ENCODE data around the gene NGLY1.

The NGLY1 gene

GRCh38 chr3:25817638-25818037 is 34.4 kb upstream of the NGLY1 start:
- H3K9me3 ChIP-seq (ENCODE audit: control insufficient read depth in 2 of 2, low read length in 2 of 2): no peaks in the 10 kb centered on the region
- no peaks in the 10 kb centered on the region for H3K27me3 ChIP-seq (ENCODE audit: control insufficient read depth in 1 of 2, insufficient read depth in 2 of 2, low read length in 2 of 2)
- no peak overlapping the region for H3K4me3 ChIP-seq (ENCODE audit: low read length in 2 of 2)
- H3K36me3 ChIP-seq (ENCODE audit: control insufficient read depth in 2 of 2, insufficient read depth in 2 of 2, low read length in 2 of 2): no peaks in the 10 kb centered on the region
- H3K9ac ChIP-seq (ENCODE audit: low read length in 2 of 2): no peak overlapping the region
- H3K4me1 ChIP-seq (ENCODE audit: control insufficient read depth, insufficient read depth, low read length): no peaks in the 10 kb centered on the region
- H3K27ac ChIP-seq (ENCODE audit: low read length): no peak overlapping the region

- Histone ChIP-seq H3K36me3 (ENCODE audit: control insufficient read depth in 2 of 2, insufficient read depth in 2 of 2, low read length in 2 of 2) (no peaks in the 10 kb centered on the region), H3K27ac (ENCODE audit: low read length) (no peak overlapping the region), H3K27me3 (ENCODE audit: control insufficient read depth in 1 of 2, insufficient read depth in 2 of 2, low read length in 2 of 2) (no peaks in the 10 kb centered on the region), H3K9ac (ENCODE audit: low read length in 2 of 2) (no peak overlapping the region), H3K4me1 (ENCODE audit: control insufficient read depth, insufficient read depth, low read length) (no peaks in the 10 kb centered on the region), H3K9me3 (ENCODE audit: control insufficient read depth in 2 of 2, low read length in 2 of 2) (no peaks in the 10 kb centered on the region), H3K4me3 (ENCODE audit: low read length in 2 of 2) (no peak overlapping the region)
Measured at GRCh38 chr3:25817107-25817506, 33.9 kb upstream of the NGLY1 start.

GRCh38 chr3:25812644-25813043 is 29.4 kb upstream of the NGLY1 start:
- Histone ChIP-seq H3K27me3 (ENCODE audit: control insufficient read depth in 1 of 2, insufficient read depth in 2 of 2, low read length in 2 of 2) (no peaks in the 10 kb centered on the region), H3K4me1 (ENCODE audit: control insufficient read depth, insufficient read depth, low read length) (no peaks in the 10 kb centered on the region), H3K27ac (ENCODE audit: low read length) (no peak overlapping the region), H3K4me3 (ENCODE audit: low read length in 2 of 2) (no peak overlapping the region), H3K36me3 (ENCODE audit: control insufficient read depth in 2 of 2, insufficient read depth in 2 of 2, low read length in 2 of 2) (no peaks in the 10 kb centered on the region), H3K9ac (ENCODE audit: low read length in 2 of 2) (no peak overlapping the region), H3K9me3 (ENCODE audit: control insufficient read depth in 2 of 2, low read length in 2 of 2) (no peaks in the 10 kb centered on the region)

- H3K9ac ChIP-seq (ENCODE audit: low read length in 2 of 2): no peak overlapping the region
- no peak overlapping the region for H3K4me3 ChIP-seq (ENCODE audit: low read length in 2 of 2)
- H3K36me3 ChIP-seq (ENCODE audit: control insufficient read depth in 2 of 2, insufficient read depth in 2 of 2, low read length in 2 of 2): no peaks in the 10 kb centered on the region
- H3K27me3 ChIP-seq (ENCODE audit: control insufficient read depth in 1 of 2, insufficient read depth in 2 of 2, low read length in 2 of 2): no peaks in the 10 kb centered on the region
- H3K4me1 ChIP-seq (ENCODE audit: control insufficient read depth, insufficient read depth, low read length): no peaks in the 10 kb centered on the region
- H3K27ac ChIP-seq (ENCODE audit: low read length): no peak overlapping the region
- H3K9me3 ChIP-seq (ENCODE audit: control insufficient read depth in 2 of 2, low read length in 2 of 2): no peaks in the 10 kb centered on the region
Measured at GRCh38 chr3:25804676-25805075, 21.4 kb upstream of the NGLY1 start.

GRCh38 chr3:25803833-25804232 is 20.6 kb upstream of the NGLY1 start:
- Histone ChIP-seq H3K9me3 (ENCODE audit: control insufficient read depth in 2 of 2, low read length in 2 of 2) (no peaks in the 10 kb centered on the region), H3K27ac (ENCODE audit: low read length) (no peak overlapping the region), H3K9ac (ENCODE audit: low read length in 2 of 2) (no peak overlapping the region), H3K4me3 (ENCODE audit: low read length in 2 of 2) (no peak overlapping the region), H3K27me3 (ENCODE audit: control insufficient read depth in 1 of 2, insufficient read depth in 2 of 2, low read length in 2 of 2) (no peaks in the 10 kb centered on the region), H3K4me1 (ENCODE audit: control insufficient read depth, insufficient read depth, low read length) (no peaks in the 10 kb centered on the region), H3K36me3 (ENCODE audit: control insufficient read depth in 2 of 2, insufficient read depth in 2 of 2, low read length in 2 of 2) (no peaks in the 10 kb centered on the region)

GRCh38 chr3:25801786-25802185 is 18.5 kb upstream of the NGLY1 start:
- Histone ChIP-seq H3K9ac (ENCODE audit: low read length in 2 of 2) (no peak overlapping the region), H3K4me1 (ENCODE audit: control insufficient read depth, insufficient read depth, low read length) (no peaks in the 10 kb centered on the region), H3K4me3 (ENCODE audit: low read length in 2 of 2) (no peak overlapping the region), H3K9me3 (ENCODE audit: control insufficient read depth in 2 of 2, low read length in 2 of 2) (no peaks in the 10 kb centered on the region), H3K27ac (ENCODE audit: low read length) (no peak overlapping the region), H3K27me3 (ENCODE audit: control insufficient read depth in 1 of 2, insufficient read depth in 2 of 2, low read length in 2 of 2) (no peaks in the 10 kb centered on the region), H3K36me3 (ENCODE audit: control insufficient read depth in 2 of 2, insufficient read depth in 2 of 2, low read length in 2 of 2) (no peaks in the 10 kb centered on the region)

- peak within 1 kb of the TSS; percentile 75 for H3K27ac ChIP-seq (ENCODE audit: low read length)
- no peaks in the 10 kb centered on the region for H3K9me3 ChIP-seq (ENCODE audit: control insufficient read depth in 2 of 2, low read length in 2 of 2)
Measured at GRCh38 chr3:25789596-25790556, 6.6 kb upstream of the NGLY1 start, which contains the start of gene OXSM. Gene OXSM, plus strand, starts transcription at chr3:25790090. Its CDS starts 931 bp downstream, at chr3:25791021.

GRCh38 chr3:25789209-25789595 is 6.0 kb upstream of the NGLY1 start:
- Histone ChIP-seq H3K4me1 (ENCODE audit: control insufficient read depth, insufficient read depth, low read length) (peaks cover 9% of the 10 kb centered on the region), H3K27ac (ENCODE audit: low read length) (peak overlapping the region; percentile 75), H3K4me3 (ENCODE audit: low read length in 2 of 2) (peak overlapping the region; percentile 88 to 93), H3K27me3 (ENCODE audit: control insufficient read depth in 1 of 2, insufficient read depth in 2 of 2, low read length in 2 of 2) (no peaks in the 10 kb centered on the region), H3K9me3 (ENCODE audit: control insufficient read depth in 2 of 2, low read length in 2 of 2) (no peaks in the 10 kb centered on the region), H3K9ac (ENCODE audit: low read length in 2 of 2) (peak overlapping the region; percentile 83 to 92), H3K36me3 (ENCODE audit: control insufficient read depth in 2 of 2, insufficient read depth in 2 of 2, low read length in 2 of 2) (peaks cover 0 to 2% of the 10 kb centered on the region in 2 donors)

More at GRCh38 chr3:25789596-25790556, 6.6 kb upstream of the NGLY1 start, which contains the start of gene OXSM:
- Histone ChIP-seq H3K27me3 (ENCODE audit: control insufficient read depth in 1 of 2, insufficient read depth in 2 of 2, low read length in 2 of 2) (no peaks in the 10 kb centered on the region), H3K4me3 (ENCODE audit: low read length in 2 of 2) (peak within 1 kb of the TSS; percentile 88 to 93), H3K9ac (ENCODE audit: low read length in 2 of 2) (peak within 1 kb of the TSS; percentile 83 to 92), H3K4me1 (ENCODE audit: control insufficient read depth, insufficient read depth, low read length) (peaks cover 9% of the 10 kb centered on the region), H3K36me3 (ENCODE audit: control insufficient read depth in 2 of 2, insufficient read depth in 2 of 2, low read length in 2 of 2) (peaks cover 0 to 5% of the 10 kb centered on the region in 2 donors)

DNA sequence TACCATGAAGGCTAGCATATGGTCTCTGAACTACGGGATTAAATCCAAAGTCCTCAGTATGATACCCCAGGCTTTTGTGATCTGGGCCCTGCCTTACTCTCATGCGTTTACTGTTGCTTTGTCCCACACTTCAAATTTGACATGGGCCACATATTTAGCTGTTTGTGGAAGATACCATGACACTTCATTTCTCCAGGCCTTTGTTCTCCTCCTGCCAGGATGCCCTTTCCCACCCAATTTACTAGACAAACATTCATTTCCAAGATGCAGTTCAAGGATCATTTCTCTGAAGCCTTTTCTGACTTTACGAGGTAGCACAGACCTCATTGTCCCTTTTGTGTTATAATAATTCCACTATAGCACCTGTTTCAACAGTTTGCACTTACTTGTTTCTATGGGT is 4.4 kb upstream of the NGLY1 start:
- Histone ChIP-seq H3K4me1 (ENCODE audit: control insufficient read depth, insufficient read depth, low read length) (peaks cover 14% of the 10 kb centered on the region), H3K27ac (ENCODE audit: low read length) (no peak overlapping the region), H3K9ac (ENCODE audit: low read length in 2 of 2) (no peak overlapping the region), H3K27me3 (ENCODE audit: control insufficient read depth in 1 of 2, insufficient read depth in 2 of 2, low read length in 2 of 2) (no peaks in the 10 kb centered on the region), H3K36me3 (ENCODE audit: control insufficient read depth in 2 of 2, insufficient read depth in 2 of 2, low read length in 2 of 2) (no peaks in the 10 kb centered on the region), H3K9me3 (ENCODE audit: control insufficient read depth in 2 of 2, low read length in 2 of 2) (no peaks in the 10 kb centered on the region), H3K4me3 (ENCODE audit: low read length in 2 of 2) (no peak overlapping the region)

- no peak overlapping the region for H3K4me3 ChIP-seq (ENCODE audit: low read length in 2 of 2)
- H3K27ac ChIP-seq (ENCODE audit: low read length): no peak overlapping the region
- no peak overlapping the region for H3K9ac ChIP-seq (ENCODE audit: low read length in 2 of 2)
- no peaks in the 10 kb centered on the region for H3K36me3 ChIP-seq (ENCODE audit: control insufficient read depth in 2 of 2, insufficient read depth in 2 of 2, low read length in 2 of 2)
- peaks cover 16% of the 10 kb centered on the region for H3K4me1 ChIP-seq (ENCODE audit: control insufficient read depth, insufficient read depth, low read length)
- H3K27me3 ChIP-seq (ENCODE audit: control insufficient read depth in 1 of 2, insufficient read depth in 2 of 2, low read length in 2 of 2): no peaks in the 10 kb centered on the region
- no peaks in the 10 kb centered on the region for H3K9me3 ChIP-seq (ENCODE audit: control insufficient read depth in 2 of 2, low read length in 2 of 2)
Measured at GRCh38 chr3:25785826-25786225, 2.6 kb upstream of the NGLY1 start.

DNA sequence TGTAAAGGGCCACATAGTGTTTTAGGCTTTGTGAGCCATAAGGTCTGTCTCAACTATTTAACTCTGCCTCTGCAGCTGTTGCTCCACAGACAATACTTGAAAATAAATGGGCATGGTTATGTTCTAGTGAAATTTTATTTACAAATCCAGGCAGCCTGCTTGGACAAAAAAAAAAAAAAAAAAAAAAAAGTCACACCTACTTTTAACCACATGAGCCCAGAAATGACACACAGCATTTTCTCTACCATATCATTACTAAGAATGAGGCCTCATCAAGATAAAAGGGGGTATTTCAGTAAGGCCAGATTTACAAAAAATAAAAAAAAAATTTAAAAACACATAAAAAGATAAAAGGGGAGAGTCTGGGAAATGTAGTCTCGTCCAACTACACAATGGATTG is 1.7 kb upstream of the NGLY1 start:
- Histone ChIP-seq H3K36me3 (ENCODE audit: control insufficient read depth in 2 of 2, insufficient read depth in 2 of 2, low read length in 2 of 2) (no peaks in the 10 kb centered on the region), H3K27ac (ENCODE audit: low read length) (no peak overlapping the region), H3K4me3 (ENCODE audit: low read length in 2 of 2) (no peak overlapping the region), H3K4me1 (ENCODE audit: control insufficient read depth, insufficient read depth, low read length) (peaks cover 9% of the 10 kb centered on the region), H3K9me3 (ENCODE audit: control insufficient read depth in 2 of 2, low read length in 2 of 2) (no peaks in the 10 kb centered on the region), H3K9ac (ENCODE audit: low read length in 2 of 2) (no peak overlapping the region), H3K27me3 (ENCODE audit: control insufficient read depth in 1 of 2, insufficient read depth in 2 of 2, low read length in 2 of 2) (no peaks in the 10 kb centered on the region)

Measured in stomach smooth muscle (tissue), 2 donors.